Activated effector memory CD4-positive, alpha-beta T cell treated with Interleukin-2 at 50 U/mL for 16 hours (primary cell): ENCODE results near the gene DHFR.
"Not testable (repeated sequence)": the region's sequence is repeated elsewhere in the genome, so short reads cannot be mapped to it uniquely, and the experiment has no call there.

Experiments
- DNase-seq: peaks from one replicate; pipeline ENCODE4 v3.0.0-alpha.2; 2020

Gene DHFR

DNA sequence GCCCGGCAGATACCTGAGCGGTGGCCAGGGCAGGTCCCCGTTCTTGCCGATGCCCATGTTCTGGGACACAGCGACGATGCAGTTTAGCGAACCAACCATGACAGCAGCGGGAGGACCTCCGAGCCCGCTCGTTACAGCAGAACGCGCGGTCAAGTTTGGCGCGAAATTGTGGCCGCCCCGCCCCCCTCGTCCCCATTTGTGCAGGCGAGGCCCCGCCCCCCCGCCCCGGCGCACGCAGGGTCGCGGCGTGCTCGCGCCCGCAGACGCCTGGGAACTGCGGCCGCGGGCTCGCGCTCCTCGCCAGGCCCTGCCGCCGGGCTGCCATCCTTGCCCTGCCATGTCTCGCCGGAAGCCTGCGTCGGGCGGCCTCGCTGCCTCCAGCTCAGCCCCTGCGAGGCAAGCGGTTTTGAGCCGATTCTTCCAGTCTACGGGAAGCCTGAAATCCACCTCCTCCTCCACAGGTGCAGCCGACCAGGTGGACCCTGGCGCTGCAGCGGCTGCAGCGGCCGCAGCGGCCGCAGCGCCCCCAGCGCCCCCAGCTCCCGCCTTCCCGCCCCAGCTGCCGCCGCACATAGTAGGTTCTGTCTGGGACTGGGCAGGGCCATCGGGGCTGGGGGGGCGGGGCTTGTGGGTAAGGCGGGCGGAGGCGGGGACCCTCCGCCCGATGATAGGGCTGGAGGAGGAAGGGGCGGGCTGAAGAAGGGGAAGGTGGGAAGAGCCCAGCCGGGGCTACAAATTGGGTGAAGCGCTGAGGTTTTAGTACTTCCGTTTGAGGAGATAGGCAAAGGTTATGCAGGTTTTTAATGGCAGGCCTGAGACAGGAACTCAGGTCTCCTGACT lies at the start of gene DHFR, which contains the start of gene MSH3:
Gene DHFR (minus strand): TSS at position 593 of the 840 bp plus-strand sequence. CDS start 494 bp downstream, at position 99.
Gene MSH3 (plus strand): TSS at position 262 of the 840 bp plus-strand sequence. CDS start 76 bp downstream, at position 338.
- peak; percentile 83 for DNase-seq

GRCh38 chr5:80704221-80704620 lies 49.4 kb upstream of the DHFR start:
- no peak for DNase-seq

- DNase-seq = no peak
Observed at GRCh38 chr5:80703747-80704146, 49.0 kb upstream of the DHFR start.

GRCh38 chr5:80703291-80703690 lies 48.5 kb upstream of the DHFR start:
- no peak for DNase-seq

DNA sequence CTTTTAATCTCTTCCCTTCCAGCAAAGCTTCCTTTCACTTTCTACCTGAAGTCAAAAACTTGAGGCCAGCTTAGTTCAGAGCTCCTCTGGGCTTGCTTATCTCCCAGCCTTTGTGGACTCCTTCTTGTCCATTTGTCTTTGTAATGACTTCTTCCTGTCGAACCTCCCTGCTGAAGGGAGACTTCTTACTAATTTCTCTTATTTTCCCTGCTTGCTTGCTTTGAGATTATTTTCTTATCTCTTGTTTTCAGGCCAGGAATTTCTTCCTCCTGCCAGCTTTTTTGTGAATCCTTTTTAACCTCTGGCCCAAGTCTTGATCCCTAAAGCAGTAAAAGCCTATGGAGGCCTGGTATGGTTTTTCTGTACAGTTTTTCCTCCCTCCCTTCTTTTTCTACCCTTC lies 46.8 kb upstream of the DHFR start:
- DNase-seq = no peak

DNA sequence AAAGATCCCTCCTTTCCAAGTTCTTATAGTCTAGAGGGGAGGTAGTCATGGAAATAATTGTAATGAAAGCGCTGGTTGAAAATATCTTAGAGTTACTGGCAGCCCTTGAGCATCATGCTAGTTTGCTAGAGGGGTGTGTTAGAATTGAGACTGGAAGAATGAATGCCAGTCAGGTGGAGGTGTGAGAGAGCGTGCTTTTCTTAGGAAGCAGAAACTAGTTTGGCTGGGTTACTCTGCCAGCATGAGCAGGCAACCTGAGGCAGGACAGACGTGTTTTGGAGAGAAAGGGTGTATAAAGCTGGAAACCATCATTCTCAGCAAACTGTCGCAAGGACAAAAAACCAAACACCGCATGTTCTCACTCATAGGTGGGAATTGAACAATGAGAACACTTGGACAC lies 43.6 kb upstream of the DHFR start:
- no peak for DNase-seq

DNA sequence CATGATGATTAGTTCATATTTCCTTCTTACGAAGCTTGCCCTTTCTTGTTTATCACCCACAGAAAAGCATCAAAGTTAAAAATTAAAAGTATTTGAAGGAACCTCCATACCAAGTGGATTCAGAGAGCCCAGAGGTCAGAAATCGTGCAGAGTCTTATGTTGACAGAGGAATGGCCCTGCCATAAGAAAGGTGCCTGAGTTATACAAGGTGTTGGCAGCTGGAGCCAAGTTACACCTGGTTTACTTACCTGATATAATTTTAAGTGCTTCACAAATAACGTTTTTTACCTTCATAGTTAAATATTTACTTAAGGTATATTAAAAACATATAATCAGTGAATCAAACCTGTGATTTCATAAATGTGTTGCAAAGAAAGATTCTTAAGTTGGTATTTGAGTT lies 42.3 kb upstream of the DHFR start:
- no peak for DNase-seq

DNA sequence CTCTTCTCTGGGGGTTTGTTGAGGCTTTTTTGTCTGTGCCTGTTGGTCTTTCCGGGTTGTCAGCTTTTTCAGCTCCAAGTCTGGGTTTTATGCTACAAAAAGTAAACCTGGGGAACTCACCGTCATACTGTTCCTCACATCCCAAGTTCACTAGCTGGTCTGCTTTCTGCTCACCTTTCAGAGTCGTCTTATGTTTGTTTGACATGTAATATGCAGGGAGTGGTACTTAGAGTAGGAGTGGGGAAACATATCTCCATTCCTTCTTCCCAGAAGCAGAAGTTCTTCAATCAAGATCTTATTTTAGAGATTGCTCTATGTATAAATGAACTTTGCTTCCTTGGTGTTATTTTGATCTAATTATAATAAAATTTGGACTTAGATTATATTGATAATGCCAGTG lies 41.7 kb upstream of the DHFR start:
- no peak for DNase-seq

GRCh38 chr5:80695666-80696065 lies 40.9 kb upstream of the DHFR start:
- no peak for DNase-seq

DNA sequence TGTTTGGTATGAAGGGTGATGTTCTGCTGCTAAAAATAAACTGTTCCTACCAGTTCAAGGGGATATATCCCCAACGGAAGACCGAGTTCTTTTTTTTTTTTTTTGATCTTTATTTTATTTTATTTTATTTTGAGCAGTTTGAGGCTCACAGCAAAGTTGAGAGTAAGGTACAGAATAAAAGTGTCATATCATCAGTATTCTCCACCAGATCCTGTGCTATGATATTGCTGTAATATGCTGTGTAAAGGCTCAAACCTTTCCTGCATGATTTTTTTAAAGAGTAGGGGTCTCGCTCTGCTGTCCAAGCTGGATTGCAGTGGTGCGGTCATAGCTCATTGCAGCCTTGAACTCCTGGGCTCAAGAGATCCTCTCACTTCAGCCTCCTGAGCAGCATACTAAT lies 34.8 kb upstream of the DHFR start:
- no peak for DNase-seq

DNA sequence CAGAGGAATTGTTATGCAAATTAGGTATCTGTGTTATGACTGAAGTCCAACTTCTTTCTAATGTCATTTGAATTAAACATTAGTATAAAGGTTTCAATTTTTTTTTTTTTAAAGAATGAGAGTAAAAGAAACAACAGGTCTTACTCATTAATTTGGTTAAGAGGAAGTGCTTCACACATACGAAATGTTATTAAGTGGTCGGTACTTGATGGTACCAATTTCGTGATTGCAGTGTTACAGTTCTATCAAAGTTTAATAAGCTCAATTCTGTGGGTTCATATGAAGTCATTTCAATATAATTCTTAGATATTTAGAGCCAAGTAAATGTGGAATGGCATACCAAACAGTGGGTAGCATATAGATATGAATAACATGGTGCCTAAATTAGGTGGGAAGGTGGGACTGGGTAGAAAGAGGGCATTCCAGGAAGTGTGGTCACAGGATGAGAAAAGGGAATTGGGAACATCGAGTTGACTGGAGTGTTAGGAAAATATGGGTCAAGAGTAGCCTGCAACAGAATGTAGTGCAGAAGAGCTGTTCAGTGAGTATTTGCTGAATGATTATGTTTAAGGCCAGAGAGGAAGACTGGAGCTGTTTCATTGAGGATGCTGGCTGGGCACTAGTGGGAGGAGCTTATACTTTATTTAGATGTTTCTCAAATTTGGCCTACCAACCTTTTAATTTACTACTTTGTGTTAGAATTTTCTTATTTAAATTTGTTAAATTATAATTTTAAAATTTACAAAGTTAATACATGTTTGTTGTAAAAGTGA lies 34.1 kb upstream of the DHFR start:
- no peak for DNase-seq

- DNase-seq = no peak
Observed at GRCh38 chr5:80686757-80687156, 32.0 kb upstream of the DHFR start.

DNA sequence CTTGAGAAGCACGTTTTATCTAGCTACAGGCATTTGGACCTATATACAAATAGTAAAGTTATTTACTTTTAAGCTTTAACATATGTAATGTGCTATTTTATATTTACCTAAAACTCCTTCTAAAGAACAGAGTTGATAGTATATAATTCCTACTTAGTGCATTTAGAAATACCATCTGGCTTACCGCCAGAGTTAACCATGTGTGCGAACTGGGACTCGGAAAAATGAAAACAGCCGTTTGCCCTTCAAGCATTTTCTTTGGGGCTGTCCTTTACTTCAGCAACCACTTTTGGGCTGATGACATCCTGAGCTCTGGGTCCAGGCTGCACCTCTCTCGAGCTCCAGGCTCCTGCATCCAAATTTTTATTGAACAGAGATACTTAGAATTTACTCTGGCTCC lies 21.9 kb upstream of the DHFR start:
- no peak for DNase-seq

DNA sequence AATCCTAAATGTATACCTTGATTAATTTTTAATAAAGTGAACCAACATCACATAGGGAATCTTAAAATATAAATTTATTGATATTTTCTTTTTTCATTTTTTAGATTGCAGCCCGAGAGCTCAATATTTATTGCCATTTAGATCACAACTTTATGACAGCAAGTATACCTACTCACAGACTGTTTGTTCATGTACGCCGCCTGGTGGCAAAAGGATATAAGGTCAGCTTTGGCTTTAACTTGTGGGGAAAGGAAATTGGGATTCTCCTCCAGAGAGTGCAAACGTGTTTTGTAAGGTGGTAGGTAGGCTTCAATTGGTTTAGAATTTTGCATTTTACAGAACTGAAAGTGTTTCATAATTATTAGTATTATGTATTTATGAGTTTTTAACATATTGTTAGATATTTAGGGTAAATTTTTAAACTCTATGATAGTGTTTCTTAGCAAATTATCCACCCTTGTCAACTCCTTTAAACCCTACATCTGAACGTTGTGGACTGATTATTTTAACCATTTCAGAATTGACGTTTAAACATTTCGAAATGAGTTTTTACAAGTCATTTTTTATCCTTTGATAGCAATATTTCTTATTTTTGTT lies 17.5 kb upstream of the DHFR start:
- DNase-seq = peak; percentile 32

DNA sequence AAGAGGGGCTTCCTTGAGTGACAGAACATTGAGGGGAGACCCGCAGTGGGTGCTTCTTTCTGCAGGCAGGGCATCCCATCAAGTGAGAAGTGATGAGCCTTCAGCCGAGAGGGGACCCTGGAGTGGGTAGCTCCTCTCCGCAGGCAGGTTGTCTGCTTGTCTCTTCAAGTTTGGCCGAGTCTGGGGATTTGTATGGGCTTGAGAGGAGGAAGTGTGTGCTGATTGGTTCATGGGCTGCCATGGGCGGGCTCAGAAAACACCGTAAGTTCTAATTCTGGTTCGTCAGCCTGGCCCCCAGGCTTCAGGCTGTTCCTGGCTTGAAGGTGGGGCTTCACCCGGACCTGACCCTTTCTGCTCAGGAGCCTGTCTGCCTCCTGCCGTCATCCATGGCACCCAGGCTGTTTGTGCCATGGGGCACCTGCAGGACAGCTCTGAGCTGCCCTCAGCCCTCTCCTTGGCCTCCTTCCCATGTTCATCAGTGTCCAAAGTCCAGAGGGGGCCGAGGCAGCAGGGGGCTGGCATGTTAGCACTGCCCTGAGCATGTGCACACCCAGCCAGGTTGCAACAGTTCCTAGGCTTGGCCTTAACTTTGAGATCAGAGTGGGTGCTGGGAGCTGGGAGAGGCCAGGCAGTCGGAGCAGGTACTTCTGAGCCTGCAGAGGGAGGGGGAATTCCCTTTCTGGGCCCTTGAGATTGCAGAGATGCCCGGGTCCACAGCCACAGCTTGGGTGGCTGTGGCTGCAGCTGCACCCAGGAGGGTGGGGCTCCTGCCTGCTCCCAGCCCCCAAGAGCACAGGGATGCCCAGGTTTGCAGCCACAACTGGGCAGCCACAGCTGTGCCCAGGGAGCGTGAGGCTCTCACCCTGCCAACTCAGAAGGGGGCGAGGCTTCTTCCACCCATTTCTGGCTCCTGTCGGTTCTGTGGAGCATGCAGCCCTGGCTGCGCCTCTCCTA lies 13.5 kb upstream of the DHFR start:
- no peak for DNase-seq

DNA sequence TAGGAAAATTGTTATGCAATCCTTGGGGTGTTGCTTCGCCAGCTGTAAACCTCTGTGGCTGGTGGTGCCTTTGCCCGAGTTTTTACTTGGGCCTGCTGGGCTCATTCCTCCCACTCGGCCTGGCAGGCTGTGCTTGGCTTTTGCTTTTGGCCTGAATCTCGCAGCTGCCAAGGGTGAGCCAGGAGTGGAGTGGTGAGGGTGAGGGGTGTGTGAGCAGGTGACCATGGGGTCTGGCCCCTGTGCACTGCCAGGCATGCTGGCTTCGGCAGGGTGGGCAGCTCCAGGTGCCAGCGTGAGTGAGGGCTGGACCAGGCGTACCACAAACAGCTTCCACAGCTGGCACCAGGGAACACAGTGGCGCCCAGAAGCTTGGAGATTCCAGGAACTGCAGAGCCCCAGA lies 12.6 kb upstream of the DHFR start:
- no peak for DNase-seq

DNA sequence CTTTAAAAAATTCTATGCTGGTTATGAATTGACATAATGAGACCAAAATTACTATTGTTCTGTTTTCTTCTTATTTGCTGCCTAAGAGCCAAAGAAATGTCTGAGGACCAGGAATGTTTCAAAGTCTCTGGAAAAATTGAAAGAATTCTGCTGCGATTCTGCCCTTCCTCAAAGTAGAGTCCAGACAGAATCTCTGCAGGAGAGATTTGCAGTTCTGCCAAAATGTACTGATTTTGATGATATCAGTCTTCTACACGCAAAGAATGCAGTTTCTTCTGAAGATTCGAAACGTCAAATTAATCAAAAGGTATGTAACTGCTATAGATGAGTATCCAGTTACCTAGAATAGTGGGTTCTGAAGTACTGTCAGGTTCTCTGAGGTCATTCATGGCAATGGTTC lies 10.3 kb upstream of the DHFR start:
- DNase-seq = no peak

GRCh38 chr5:80662108-80662507 lies 7.3 kb upstream of the DHFR start:
- no peak for DNase-seq

DNA sequence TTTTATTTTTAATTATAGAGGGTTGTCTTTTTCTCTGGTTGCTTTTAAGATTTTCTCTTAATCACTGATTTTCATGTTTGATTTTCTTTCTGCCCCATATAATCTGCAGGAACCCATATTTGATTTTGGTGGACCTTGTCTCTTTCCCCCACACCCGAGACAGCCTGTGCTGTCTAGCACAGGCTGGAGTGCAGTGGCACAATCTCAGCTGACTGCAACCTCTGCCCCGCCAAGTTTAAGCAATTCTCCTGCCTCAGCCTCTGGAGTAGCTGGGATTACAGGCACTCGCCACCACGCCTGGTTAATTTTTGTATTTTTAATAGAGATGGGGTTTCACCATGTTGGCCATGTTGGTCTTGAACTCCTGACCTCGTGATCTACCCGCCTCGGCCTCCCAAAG lies 5.9 kb upstream of the DHFR start:
- not testable (repeated sequence) for DNase-seq

DNA sequence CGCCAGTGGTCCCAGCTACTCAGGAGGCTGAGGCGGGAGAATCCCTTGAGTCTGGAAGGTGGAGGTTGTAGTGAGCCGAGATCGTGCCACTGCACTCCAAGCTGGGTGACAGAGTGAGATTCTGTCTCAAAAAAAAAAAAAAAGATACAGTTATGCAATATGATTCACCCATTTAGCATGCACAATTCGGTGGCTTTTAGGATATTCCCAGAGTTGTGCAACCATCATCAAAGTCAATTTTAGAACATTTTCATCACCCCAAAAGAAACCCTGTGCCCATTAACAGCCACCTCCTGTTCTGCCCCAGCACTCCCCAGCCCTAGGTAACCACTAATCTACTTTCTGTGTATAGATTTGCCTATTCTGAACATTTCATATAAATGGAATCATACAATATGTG lies 4.3 kb upstream of the DHFR start:
- DNase-seq = no peak

- DNase-seq = no peak
Observed at GRCh38 chr5:80656425-80656824, 1.6 kb upstream of the DHFR start.

DNA sequence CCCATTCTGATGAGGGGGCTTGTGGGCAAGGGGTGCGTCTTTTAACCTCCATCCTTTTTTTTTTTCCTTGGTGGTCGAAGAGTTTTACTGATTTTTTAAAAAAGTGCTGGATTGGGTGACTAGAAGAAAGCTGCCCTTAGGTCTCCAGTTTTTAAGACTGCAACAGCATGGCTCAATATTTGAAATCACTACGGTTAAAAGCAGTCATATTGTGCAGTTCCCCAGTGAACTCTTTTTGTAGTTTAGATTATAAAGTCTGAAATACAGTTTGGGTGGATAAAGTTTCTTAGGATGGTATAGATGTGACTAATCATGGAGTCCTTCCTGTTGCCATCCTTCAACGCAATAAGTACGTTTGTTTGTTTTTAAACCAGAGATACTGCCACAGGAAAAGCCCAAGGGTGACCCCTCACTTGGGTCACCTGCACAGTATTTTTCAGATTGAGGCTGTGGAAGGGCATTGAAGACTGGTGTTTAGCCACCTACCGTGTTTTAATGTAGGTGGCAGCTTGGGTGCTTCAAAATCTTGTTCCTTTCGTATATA lies 520 bp upstream of the DHFR start:
- DNase-seq = no peak
